ENCODE data around the gene RORB.

The RORB gene

GRCh38 chr9:74609671-74610405 is 112.7 kb downstream of the RORB start:
- no peak overlapping the region for H2BK5ac ChIP-seq (ENCODE audit: low read length)
- H3K18ac ChIP-seq (ENCODE audit: low read length): no peak overlapping the region
- no peak overlapping the region for H4K8ac ChIP-seq (ENCODE audit: low read depth, low read length)
- no CpG with 5 or more reads among the region's 3 CpGs for WGBS (ENCODE audit: extremely low coverage, insufficient coverage, low lambda C conversion rate)
- H2BK15ac ChIP-seq (replicated peaks; ENCODE audit: low read depth): no peak overlapping the region
- H3K4me3 ChIP-seq (ENCODE audit: low read length): no peak overlapping the region
- H3K27me3 ChIP-seq (ENCODE audit: insufficient read depth, low read length, poor library complexity): no peaks in the 10 kb centered on the region
- H3K4ac ChIP-seq (ENCODE audit: low read depth, low read length): no peak overlapping the region
- H3K27ac ChIP-seq (ENCODE audit: low read depth, low read length): no peak overlapping the region
- DNase-seq: peak; percentile 33
- H3K79me2 ChIP-seq (ENCODE audit: control insufficient read depth, insufficient read depth, low read length): no peaks in the 10 kb centered on the region
- H2BK120ac ChIP-seq (ENCODE audit: low read depth, low read length): no peak overlapping the region
- H3K4me2 ChIP-seq (ENCODE audit: low read length): no peak overlapping the region
- no peak overlapping the region for H4K5ac ChIP-seq (ENCODE audit: low read length)
- no peak overlapping the region for H3K56ac ChIP-seq (ENCODE audit: low read length)
- no peak overlapping the region for H2AK5ac ChIP-seq (ENCODE audit: low read length)
- H3K79me1 ChIP-seq (ENCODE audit: low read length): no peaks in the 10 kb centered on the region
- no peak overlapping the region for H3K23ac ChIP-seq (ENCODE audit: low read length)
- no peak overlapping the region for H3K9ac ChIP-seq (ENCODE audit: low read length)
- no peaks in the 10 kb centered on the region for H3K4me1 ChIP-seq (ENCODE audit: control insufficient read depth, low read depth, low read length)
- no peaks in the 10 kb centered on the region for H3K36me3 ChIP-seq (ENCODE audit: control insufficient read depth, insufficient read depth, low read length)

GRCh38 chr9:74610523-74611061 is 113.5 kb downstream of the RORB start:
- H2AK5ac ChIP-seq (ENCODE audit: low read length): no peak overlapping the region
- H3K27me3 ChIP-seq (ENCODE audit: insufficient read depth, low read length, poor library complexity): no peaks in the 10 kb centered on the region
- no peak overlapping the region for H4K5ac ChIP-seq (ENCODE audit: low read length)
- H2BK15ac ChIP-seq (replicated peaks; ENCODE audit: low read depth): no peak overlapping the region
- no peak overlapping the region for H4K8ac ChIP-seq (ENCODE audit: low read depth, low read length)
- H3K18ac ChIP-seq (ENCODE audit: low read length): no peak overlapping the region
- no peak overlapping the region for H2BK120ac ChIP-seq (ENCODE audit: low read depth, low read length)
- DNase-seq: peak; percentile 23
- H3K23ac ChIP-seq (ENCODE audit: low read length): no peak overlapping the region
- H3K79me2 ChIP-seq (ENCODE audit: control insufficient read depth, insufficient read depth, low read length): no peaks in the 10 kb centered on the region
- H3K79me1 ChIP-seq (ENCODE audit: low read length): no peaks in the 10 kb centered on the region
- no peak overlapping the region for H3K4me3 ChIP-seq (ENCODE audit: low read length)
- no peak overlapping the region for H2BK5ac ChIP-seq (ENCODE audit: low read length)
- H3K56ac ChIP-seq (ENCODE audit: low read length): no peak overlapping the region
- H3K4me2 ChIP-seq (ENCODE audit: low read length): no peak overlapping the region
- H3K4me1 ChIP-seq (ENCODE audit: control insufficient read depth, low read depth, low read length): no peaks in the 10 kb centered on the region
- no peak overlapping the region for H3K27ac ChIP-seq (ENCODE audit: low read depth, low read length)
- H3K9ac ChIP-seq (ENCODE audit: low read length): no peak overlapping the region
- no peaks in the 10 kb centered on the region for H3K36me3 ChIP-seq (ENCODE audit: control insufficient read depth, insufficient read depth, low read length)
- WGBS (ENCODE audit: extremely low coverage, insufficient coverage, low lambda C conversion rate): no CpG with 5 or more reads among the region's 2 CpGs
- H3K4ac ChIP-seq (ENCODE audit: low read depth, low read length): no peak overlapping the region

- no CpG with 5 or more reads among the region's 7 CpGs for WGBS (ENCODE audit: extremely low coverage, insufficient coverage, low lambda C conversion rate)
- H2AK5ac ChIP-seq (ENCODE audit: low read length): no peak overlapping the region
- no peak overlapping the region for H3K56ac ChIP-seq (ENCODE audit: low read length)
- H2BK120ac ChIP-seq (ENCODE audit: low read depth, low read length): no peak overlapping the region
- no peaks in the 10 kb centered on the region for H3K27me3 ChIP-seq (ENCODE audit: insufficient read depth, low read length, poor library complexity)
- no peak overlapping the region for H3K23ac ChIP-seq (ENCODE audit: low read length)
- H3K36me3 ChIP-seq (ENCODE audit: control insufficient read depth, insufficient read depth, low read length): no peaks in the 10 kb centered on the region
- H3K79me2 ChIP-seq (ENCODE audit: control insufficient read depth, insufficient read depth, low read length): no peaks in the 10 kb centered on the region
- DNase-seq: peak; percentile 27
- H4K5ac ChIP-seq (ENCODE audit: low read length): no peak overlapping the region
- H4K8ac ChIP-seq (ENCODE audit: low read depth, low read length): no peak overlapping the region
- no peaks in the 10 kb centered on the region for H3K4me1 ChIP-seq (ENCODE audit: control insufficient read depth, low read depth, low read length)
- H3K4me3 ChIP-seq (ENCODE audit: low read length): no peak overlapping the region
- H3K4ac ChIP-seq (ENCODE audit: low read depth, low read length): no peak overlapping the region
- H2BK5ac ChIP-seq (ENCODE audit: low read length): no peak overlapping the region
- no peak overlapping the region for H3K18ac ChIP-seq (ENCODE audit: low read length)
- H3K9ac ChIP-seq (ENCODE audit: low read length): no peak overlapping the region
- no peak overlapping the region for H2BK15ac ChIP-seq (replicated peaks; ENCODE audit: low read depth)
- no peak overlapping the region for H3K27ac ChIP-seq (ENCODE audit: low read depth, low read length)
- no peak overlapping the region for H3K4me2 ChIP-seq (ENCODE audit: low read length)
- no peaks in the 10 kb centered on the region for H3K79me1 ChIP-seq (ENCODE audit: low read length)
Observed at GRCh38 chr9:74630228-74630627, 133.1 kb downstream of the RORB start.

GRCh38 chr9:74639112-74639511 is 142.0 kb downstream of the RORB start:
- no peak overlapping the region for H3K18ac ChIP-seq (ENCODE audit: low read length)
- H3K79me1 ChIP-seq (ENCODE audit: low read length): no peaks in the 10 kb centered on the region
- no peak overlapping the region for H4K8ac ChIP-seq (ENCODE audit: low read depth, low read length)
- H3K56ac ChIP-seq (ENCODE audit: low read length): no peak overlapping the region
- H3K27ac ChIP-seq (ENCODE audit: low read depth, low read length): no peak overlapping the region
- H3K79me2 ChIP-seq (ENCODE audit: control insufficient read depth, insufficient read depth, low read length): no peaks in the 10 kb centered on the region
- no peak overlapping the region for H3K4me3 ChIP-seq (ENCODE audit: low read length)
- H4K5ac ChIP-seq (ENCODE audit: low read length): no peak overlapping the region
- no peaks in the 10 kb centered on the region for H3K36me3 ChIP-seq (ENCODE audit: control insufficient read depth, insufficient read depth, low read length)
- no peak overlapping the region for H3K9ac ChIP-seq (ENCODE audit: low read length)
- no peak overlapping the region for H2BK5ac ChIP-seq (ENCODE audit: low read length)
- H2BK15ac ChIP-seq (replicated peaks; ENCODE audit: low read depth): no peak overlapping the region
- no peak overlapping the region for H2BK120ac ChIP-seq (ENCODE audit: low read depth, low read length)
- WGBS (ENCODE audit: extremely low coverage, insufficient coverage, low lambda C conversion rate): no CpG with 5 or more reads among the region's 1 CpG
- H3K23ac ChIP-seq (ENCODE audit: low read length): no peak overlapping the region
- no peak overlapping the region for H3K4me2 ChIP-seq (ENCODE audit: low read length)
- DNase-seq: peak; percentile 37
- H3K4me1 ChIP-seq (ENCODE audit: control insufficient read depth, low read depth, low read length): no peaks in the 10 kb centered on the region
- no peak overlapping the region for H2AK5ac ChIP-seq (ENCODE audit: low read length)
- H3K27me3 ChIP-seq (ENCODE audit: insufficient read depth, low read length, poor library complexity): no peaks in the 10 kb centered on the region
- no peak overlapping the region for H3K4ac ChIP-seq (ENCODE audit: low read depth, low read length)

GRCh38 chr9:74642376-74642775 is 145.2 kb downstream of the RORB start:
- no peak overlapping the region for H2AK5ac ChIP-seq (ENCODE audit: low read length)
- H4K8ac ChIP-seq (ENCODE audit: low read depth, low read length): no peak overlapping the region
- no peak overlapping the region for H2BK5ac ChIP-seq (ENCODE audit: low read length)
- no peaks in the 10 kb centered on the region for H3K36me3 ChIP-seq (ENCODE audit: control insufficient read depth, insufficient read depth, low read length)
- H3K79me2 ChIP-seq (ENCODE audit: control insufficient read depth, insufficient read depth, low read length): no peaks in the 10 kb centered on the region
- H3K18ac ChIP-seq (ENCODE audit: low read length): no peak overlapping the region
- H3K27me3 ChIP-seq (ENCODE audit: insufficient read depth, low read length, poor library complexity): no peaks in the 10 kb centered on the region
- no peak for DNase-seq
- no peak overlapping the region for H3K9ac ChIP-seq (ENCODE audit: low read length)
- no peak overlapping the region for H3K56ac ChIP-seq (ENCODE audit: low read length)
- no peak overlapping the region for H2BK15ac ChIP-seq (replicated peaks; ENCODE audit: low read depth)
- no peaks in the 10 kb centered on the region for H3K79me1 ChIP-seq (ENCODE audit: low read length)
- no peak overlapping the region for H3K27ac ChIP-seq (ENCODE audit: low read depth, low read length)
- no peak overlapping the region for H3K23ac ChIP-seq (ENCODE audit: low read length)
- WGBS (ENCODE audit: extremely low coverage, insufficient coverage, low lambda C conversion rate): no CpG with 5 or more reads among the region's 12 CpGs
- H3K4me3 ChIP-seq (ENCODE audit: low read length): no peak overlapping the region
- H4K5ac ChIP-seq (ENCODE audit: low read length): no peak overlapping the region
- H2BK120ac ChIP-seq (ENCODE audit: low read depth, low read length): no peak overlapping the region
- H3K4me1 ChIP-seq (ENCODE audit: control insufficient read depth, low read depth, low read length): no peaks in the 10 kb centered on the region
- H3K4ac ChIP-seq (ENCODE audit: low read depth, low read length): no peak overlapping the region
- no peak overlapping the region for H3K4me2 ChIP-seq (ENCODE audit: low read length)
